GM18505 (cell line): ENCODE measurements around the gene SPATS2.

Experiments
- ATAC-seq: cut with Tn5 transposase; IDR thresholded peaks from one replicate; pipeline ENCODE4 v1.9.1; 2021; ENCODE audit not compliant: unreplicated experiment
- POLR2A ChIP-seq: IDR thresholded peaks from 4 replicates; pipeline ENCODE4 v1.6.1; 2011; ENCODE audit warnings: borderline replicate concordance; ENCODE audit not compliant: insufficient read depth, insufficient read length; ENCODE audit errors: extremely low read depth

SPATS2 gene

DNA sequence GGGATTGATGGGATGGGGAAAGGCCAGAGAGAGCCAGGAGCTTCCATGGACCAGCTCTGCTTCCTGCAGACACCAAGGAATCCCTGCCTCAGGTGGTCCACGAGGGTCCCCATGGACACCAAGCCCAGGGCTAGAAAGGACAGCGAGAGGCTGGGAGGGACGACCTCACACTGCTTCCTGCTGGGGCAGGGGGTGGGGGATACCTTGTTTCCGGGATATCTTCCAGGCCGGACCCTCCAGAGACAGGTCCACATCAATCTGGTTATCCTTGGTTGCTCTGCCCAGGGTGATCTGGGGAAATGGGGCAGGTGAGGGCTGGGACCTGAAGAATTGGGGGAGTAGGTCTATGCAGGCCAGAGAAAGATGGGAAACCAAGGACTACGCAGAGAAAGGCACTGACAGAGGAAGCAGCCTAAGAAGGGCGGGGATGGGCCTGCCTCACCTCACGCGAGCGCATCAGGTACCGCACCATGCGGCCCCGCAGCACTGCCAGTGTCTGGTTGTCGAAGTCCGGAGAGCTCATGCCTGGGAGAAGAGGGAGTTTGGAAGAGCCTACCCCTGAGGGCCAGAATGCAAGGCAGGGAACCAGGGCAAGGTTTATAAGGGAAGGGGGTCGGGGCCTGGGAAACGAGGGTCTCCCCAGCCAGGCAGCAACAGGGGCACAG lies 191.9 kb downstream of the SPATS2 start:
- no peak for ATAC-seq
- TF ChIP-seq POLR2A = no peak

DNA sequence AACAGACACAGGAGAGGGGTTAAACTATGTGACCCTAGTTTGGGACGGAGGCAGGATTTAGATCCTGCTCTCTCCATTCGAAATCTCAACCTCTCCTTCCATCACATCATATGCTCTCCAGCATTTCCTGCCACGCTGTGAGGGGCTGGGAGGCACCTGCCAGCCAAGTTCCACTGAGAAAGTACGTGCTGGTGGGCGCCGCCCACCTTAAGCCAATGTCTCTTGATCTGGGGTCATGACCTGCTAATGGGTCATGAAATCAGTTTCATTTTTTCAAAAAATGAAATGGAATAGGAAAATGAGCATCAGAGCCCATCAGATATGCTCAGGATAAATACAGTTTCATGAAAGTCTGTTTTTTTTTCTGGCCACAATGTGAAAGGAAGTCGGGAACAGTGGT lies 193.4 kb downstream of the SPATS2 start:
- TF ChIP-seq POLR2A = no peak
- ATAC-seq = no peak

DNA sequence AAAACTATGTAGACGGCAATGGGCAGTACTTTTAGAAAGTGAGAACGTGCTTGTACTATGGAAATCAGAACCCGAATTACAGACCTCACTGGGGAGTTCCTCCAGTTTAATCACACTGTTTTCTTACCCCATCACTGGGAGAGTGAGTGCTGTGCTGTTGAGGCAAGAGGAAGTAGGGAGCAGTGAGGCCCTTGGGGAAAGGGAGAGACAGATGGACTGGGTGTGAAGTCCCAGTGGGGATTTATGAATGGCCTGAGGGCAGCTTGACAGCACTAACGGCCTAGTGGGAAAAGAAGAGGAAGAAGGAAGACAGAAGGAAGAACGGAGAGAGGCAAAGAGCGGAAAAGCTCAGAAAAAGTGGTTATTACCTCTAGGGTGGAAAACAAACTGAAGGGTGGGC lies 195.0 kb downstream of the SPATS2 start:
- no peak for ATAC-seq
- TF ChIP-seq POLR2A = no peak

DNA sequence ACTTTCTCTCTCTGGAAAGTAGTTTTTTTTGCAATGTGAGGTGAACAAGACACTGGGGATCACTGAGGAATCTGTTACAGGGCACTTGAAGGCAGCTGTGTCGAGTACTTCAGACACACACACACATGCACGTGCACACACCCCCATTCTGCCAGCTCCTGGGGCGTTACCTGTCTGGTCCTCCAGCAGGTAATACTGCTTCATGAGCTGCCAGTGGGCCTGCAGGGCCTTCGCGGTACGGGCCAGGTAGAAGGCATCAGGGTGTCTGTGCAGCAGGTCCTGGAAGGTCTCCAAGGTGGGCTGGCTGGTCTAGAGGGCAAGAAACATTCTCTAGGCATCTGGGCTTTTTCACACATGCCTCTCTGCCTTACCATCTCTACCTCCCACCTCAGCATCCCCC lies 195.6 kb downstream of the SPATS2 start:
- TF ChIP-seq POLR2A = no peak
- ATAC-seq = no peak

DNA sequence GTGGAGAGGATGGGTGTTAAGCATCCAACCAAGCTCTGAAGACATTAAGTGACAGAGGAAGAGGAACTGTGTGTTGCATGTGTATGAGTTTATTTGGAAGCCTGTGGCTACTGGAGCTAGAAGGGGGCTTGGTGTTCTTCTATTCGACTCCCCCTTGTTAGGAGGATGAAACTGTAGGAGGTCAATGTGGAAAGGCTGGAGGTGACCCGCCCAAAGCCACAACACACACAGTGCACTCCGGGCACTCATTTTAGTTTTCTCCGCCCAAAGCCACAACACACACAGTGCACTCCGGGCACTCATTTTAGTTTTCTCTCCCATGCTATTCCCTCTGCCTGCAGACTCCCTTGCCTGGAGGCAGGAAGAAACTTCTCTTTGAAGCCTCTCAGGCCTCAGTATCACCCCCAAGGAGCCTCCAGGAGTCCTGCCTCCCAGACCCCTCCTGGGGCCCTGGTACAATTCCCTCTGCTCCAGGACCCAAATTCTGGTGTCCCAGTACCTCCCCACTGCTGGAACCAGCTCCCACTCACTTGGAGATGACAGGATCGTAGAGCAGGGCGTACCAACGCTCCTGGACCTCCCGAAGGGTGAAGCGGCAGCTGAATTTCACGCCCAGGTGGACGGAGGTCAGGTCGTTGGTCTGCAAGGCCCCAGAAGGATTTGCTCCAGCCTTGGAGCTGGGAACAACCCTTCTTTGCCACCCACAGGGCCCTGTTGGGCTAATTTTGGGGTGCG lies 196.9 kb downstream of the SPATS2 start:
- TF ChIP-seq POLR2A = no peak
- no peak for ATAC-seq

DNA sequence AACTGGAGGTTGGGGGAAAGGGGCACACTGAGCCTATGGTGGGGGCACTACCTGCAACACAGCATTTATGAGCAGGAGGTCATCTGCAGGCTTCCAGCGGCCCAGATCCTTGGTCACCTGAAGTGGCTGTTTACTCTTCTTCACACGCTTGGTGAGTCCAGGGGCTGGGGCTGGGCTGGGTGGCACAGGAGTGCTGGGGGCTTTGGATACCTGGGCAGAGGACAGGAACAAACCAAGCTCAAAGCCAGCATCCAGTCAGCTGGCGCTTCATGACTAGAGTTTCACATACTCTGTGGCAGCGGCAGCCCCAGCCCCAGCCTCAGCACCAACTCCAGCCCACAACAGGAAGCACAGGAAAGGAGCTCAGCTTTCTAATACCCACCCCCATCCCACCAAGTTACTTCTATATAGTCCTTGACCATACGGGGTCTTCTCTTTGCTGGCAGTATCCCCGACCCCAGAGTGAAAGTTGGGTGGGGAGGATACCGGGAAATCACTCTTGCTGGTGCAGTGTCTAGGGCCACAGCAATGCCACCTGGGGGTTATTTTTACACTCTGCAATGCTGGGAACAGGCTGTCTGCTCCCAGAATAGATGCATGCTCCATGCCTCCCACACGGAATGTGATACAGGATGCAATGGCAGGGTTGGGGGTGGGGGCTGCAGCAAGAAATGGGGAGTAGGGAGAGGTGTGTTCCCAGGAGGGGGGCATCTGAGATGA lies 197.6 kb downstream of the SPATS2 start:
- no peak for TF ChIP-seq POLR2A
- no peak for ATAC-seq

DNA sequence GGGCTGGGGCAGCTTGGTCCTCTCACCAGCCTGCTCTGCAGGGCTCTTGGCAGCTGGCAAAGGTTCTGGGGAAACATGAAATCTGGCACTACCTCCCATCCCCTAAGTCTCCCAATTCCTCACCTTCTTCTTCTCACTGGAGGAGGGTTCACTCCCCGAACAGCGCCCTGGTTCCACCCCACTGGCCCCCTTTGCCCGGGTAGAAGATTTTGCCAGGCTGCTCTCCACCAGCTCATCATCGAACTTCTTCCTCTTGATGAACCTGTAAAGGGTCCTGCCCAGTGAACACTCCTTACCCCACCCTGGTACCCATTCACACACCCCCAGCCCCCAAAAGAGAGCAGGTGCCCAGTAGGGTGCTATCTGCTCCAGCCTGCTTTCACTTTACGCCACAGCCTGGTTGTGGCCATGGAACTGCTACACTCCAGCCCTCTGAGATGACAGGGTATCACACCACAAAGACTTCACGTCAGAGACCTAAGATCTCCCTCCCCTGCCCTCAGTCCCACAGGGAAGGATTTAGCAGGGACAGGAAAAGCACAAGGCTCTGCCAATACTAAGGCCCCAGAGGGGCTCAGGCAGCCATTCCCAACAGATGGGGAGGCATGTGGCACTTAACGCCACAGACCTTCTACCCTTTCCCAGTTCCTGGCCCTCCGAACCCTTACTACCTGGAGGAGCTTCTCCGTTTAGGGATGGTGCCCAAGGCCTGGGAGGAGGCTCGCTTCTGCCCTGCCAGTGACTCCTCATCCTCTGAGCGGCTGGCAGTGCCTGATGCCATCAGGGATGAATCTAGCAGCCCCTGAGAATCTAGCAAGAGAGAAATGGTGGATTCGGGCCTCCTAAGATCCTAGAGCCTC lies 198.4 kb downstream of the SPATS2 start:
- no peak for ATAC-seq
- TF ChIP-seq POLR2A = no peak

DNA sequence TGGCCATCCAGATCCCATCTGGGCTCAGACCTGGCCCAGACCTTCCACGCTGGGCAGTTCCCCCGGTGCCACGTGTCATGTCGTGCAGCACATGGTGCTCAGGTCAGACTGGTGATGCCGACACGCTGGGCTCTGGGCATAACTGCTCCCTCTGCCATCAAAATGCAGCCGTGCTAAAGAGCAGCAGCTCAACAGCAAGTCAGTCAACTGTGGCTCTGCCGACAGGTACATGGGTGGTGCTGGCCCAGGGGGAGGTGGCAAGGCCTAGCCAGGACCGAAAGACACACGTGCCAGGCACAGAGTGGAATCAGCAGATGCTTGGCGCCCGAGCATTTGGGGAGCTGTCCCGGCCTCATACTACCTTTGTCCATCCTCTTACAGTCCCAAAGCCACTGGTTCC lies 199.1 kb downstream of the SPATS2 start:
- ATAC-seq = no peak

DNA sequence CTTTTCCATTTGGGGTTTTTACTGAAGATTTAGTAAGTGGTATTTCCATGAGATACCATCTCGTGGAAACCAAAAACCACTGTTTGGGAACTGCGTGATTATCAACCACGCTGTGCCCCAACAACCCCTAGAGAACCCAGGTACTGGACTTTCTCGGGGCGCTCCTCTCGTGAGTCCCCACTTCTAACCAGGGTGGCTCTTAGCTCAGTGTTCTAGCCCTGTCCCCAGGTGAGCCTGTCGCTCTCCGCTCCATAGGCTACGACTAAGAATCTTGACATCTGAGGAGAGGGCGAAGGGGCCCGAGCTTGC lies 200.0 kb downstream of the SPATS2 start:
- no peak for TF ChIP-seq POLR2A
- peak; percentile 9 for ATAC-seq

More for the DNA sequence above, 199.1 kb downstream of the SPATS2 start:
- no peak for TF ChIP-seq POLR2A

DNA sequence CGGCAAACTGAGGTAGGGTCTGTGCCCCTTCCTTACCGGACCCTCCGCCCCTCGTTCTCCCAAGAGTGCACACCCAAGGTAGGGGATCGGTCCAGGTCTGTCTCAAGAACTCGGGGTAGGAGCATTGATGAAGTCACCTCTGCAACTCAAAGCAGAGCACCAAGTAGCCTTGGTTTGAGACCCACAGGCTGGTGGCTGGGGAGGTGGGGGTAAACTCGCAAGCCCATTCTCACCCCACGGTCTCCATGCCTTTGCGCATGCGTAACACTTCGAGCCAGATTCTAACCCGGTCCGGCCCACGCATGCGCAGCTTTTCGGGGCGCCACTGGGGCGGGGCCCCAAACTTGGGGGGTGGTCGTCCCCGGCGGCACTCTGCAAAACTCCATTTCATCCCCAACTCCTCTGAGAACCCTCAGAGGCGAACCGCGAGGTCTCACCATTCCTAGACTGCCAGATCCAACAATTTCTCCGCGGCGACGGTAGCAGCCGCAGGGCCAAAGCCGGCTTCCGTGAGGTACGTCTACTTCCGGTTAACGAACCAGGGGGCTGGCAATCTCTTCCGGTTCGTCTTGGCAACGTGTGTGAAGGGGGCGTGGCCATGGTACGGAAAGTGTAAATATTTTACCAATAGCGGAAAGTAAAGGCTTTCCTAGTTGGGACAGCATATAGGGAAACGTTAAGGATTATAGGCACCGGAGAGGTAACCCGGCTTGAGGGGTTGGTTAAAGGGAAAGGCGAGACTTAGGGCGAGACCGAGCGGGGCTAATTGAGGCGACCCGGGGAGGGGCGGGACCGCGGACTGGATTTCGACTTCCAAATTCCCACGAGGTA lies 200.6 kb downstream of the SPATS2 start, which contains the start of gene MCRS1:
Gene MCRS1, minus strand, starts transcription at position 532 of the 831 bp plus-strand sequence. CDS start 1,411 bp downstream, outside the sequence.
- TF ChIP-seq POLR2A = peak; percentile 98
- ATAC-seq = peak; percentile 77

DNA sequence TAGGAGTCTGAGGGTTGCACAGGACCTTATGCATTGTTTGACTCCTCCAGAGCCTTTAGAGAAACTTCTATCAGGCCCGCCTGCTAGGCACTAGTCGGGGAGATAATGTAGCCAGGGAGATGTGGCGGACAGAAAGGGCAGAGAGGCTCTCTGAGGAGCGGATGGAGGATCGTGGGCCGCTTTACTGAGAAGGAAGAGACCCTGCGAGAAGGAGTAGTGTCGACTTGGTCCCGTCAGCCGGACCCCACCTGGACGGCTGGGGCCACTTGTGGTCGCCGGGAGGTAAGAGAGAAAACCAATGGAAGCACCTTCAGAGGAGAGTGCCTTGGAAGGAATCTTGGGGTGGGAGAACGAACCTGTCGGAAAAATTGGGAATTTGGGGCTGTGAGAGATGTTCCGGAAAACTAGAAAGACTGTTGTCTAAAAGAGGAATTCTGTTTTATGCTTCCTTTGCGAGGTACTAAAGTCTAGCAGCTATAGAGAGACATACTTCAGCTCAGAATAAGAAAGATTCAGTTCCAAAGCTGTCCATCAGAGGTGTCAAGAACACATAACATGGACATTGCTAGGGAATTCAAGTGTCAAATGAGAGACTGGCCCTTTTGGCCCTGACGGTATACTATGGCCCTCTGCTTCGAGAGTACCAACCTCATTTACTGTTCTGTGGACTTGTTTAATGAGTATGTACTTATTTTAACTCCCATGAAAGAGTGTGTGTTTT lies 201.3 kb downstream of the SPATS2 start:
- peak; percentile 23 for ATAC-seq
- no peak for TF ChIP-seq POLR2A
